ENCODE results near the gene MARCHF7.
"Not testable (repeated sequence)": the region's sequence is repeated elsewhere in the genome, so short reads cannot be mapped to it uniquely, and the experiment has no call there.

The MARCHF7 gene

DNA sequence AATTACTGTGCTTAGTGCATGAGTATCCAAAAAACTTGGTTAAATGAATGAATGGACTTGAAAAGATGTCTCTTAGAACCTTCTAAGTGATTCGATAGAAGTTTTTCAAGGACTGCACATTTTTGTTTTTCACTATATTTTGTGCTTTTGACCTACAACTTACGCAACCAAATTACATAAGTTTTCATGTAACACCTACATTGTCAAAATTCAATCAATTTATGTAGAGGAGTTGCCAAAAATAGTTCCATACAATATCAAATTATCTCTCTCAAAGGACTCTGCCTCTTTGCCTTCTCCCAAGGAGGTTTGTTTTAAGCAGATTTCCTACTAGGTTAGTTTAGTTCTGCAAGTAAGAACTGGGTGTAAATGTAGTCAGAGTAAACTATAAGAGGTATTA, 10.3 kb downstream of the MARCHF7 start:
- DNase-seq: no peak

DNA sequence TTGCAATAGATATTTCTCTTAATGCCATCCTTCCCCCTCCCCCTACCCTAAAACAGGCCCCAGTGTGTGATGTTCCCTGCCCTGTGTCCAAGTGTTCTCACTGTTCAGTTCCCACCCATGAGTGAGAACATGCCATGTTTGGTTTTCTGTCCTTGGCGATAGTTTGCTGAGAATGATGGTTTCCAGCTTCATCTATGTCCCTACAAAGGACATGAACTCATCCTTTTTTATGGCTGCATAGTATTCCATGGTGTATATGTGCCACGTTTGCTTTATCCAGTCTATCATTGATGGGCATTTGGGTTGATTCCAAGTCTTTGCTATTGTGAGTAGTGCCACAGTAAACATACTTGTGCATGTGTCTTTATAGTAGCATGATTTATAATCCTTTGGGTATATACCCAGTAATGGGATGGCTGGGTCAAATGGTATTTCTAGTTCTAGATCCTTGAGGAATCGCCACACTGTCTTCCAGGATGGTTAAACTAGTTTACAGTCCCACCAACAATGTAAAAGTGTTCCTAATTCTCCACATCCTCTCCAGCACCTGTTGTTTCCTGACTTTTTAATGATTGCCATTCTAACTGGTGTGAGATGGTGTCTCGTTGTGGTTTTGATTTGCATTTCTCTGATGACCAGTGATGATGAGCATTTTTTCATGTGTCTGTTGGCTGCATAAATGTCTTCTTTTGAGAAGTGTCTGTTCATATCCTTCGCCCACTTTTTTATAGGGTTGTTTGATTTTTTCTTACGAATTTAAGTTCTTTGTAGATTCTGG, 12.7 kb downstream of the MARCHF7 start:
- DNase-seq: not testable (repeated sequence)

DNA sequence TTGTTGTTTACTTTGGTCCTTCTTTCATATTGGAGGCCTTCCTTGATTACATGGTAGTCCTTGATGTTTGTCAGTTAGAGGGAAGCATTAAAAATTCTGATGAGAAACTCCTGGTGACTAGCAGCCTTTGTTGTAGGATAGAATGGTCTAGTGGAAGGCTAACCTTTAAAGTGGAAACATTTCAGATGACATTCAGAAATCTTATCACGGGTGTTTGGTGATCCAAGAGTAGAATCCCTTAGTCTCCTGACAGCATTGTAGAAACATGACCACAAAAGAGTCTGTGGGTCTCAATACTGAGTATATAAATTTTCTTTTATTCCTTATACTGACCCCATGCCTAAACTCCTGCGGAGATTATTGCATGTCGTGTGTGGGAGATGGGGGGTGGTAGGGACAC, 13.4 kb downstream of the MARCHF7 start:
- no peak for DNase-seq

DNA sequence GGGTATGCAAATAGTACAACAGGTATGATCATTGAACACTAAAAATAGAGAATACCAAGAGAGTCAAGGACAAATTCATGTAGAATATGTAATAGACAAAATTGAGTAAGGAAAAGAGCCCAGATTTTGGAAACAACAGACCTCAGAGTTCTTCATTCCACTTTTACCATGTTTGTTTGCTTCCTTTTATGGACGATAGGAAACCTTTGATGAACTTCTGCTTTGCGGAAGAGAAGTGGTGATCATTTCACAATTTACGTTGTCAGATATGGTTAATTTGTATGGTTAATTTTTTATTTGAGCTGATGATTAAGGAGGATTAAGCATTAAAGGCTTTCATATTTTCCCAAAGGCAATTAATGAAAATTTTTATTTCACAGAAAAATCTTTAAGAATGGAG, 16.3 kb downstream of the MARCHF7 start:
- no peak for DNase-seq

DNA sequence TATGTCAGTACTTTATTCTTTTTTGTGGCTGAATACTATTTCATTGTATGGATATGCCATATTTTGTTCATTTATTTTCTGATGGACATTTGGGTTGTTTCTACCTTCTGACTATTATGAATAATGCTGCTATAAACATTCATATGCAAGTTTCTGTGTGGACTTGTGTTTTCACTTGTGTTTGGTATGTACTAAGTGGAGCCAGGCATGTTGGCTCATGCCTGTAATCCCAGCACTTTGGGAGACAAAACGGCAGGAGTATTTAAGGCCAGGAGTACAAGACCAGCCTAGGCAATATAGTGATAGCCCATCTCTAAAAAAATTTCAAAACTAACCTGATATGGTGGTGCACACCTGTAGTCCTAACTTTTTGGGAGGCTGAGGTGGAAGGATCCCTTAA, 23.3 kb downstream of the MARCHF7 start:
- no peak for DNase-seq

DNA sequence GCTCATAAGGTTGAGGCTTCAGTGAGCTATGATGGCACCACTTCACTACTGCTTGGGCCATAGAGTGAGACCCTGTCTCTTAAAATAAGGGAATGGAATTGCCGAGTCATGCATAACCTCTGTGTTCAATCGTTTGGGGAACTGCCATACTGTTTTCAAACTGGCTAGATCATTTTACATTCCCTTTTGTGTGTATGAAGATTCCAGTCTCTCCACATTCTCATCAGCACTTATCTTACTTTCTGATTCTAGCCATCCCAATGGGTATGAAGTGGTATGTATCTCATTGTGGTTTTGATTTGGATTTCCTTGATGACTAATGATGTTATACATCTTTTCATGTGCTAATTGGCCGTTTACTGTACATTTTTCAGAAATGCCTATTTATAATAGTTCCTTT, 23.7 kb downstream of the MARCHF7 start:
- DNase-seq: no peak

DNA sequence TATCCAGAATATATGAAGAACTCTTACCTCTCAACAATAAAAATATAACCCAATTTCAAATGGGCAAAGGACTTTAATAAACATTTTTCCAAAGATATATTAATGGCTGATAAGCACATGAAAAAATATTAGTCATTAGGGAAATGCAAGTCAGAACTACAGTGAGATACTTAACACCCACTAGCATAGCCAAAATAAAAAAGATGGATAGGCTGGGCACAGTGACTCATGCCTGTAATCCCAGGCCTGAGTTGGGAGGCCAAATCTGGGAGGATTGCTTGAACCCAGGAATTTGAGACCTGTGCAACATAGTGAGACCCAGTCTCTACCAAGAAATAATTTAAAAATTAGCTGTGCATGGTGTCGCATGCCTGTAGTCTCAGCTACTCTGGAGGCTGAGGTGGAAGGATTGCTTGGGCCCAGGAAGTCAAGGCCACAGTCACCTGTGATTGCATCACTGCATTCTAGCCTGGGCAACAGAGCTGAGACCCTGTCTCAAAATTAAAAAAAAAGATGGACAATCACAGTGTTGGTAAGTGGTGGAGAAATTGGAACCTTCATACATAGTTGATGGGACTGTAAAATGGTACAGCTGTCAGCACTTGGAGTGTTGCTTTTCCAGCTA, 25.1 kb downstream of the MARCHF7 start:
- DNase-seq: no peak

DNA sequence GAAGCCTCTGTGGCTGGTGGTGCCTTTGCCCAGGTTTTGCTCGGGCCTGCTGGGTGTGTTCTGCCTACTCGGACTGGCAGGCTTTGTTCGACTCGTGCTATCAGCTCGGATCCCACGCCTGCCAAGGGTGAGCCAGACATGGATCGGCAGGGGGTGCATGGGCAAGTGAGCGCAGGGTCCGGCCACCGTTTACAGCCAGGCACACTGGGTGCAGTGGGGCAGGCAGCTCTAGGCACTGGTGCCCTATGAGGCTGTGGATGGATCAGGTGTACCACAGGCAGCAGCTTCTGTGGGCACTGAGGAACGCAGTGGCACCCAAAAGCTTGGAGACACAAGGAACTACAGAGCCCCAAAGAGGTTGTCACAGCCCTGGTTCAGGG, 25.6 kb downstream of the MARCHF7 start:
- no peak for DNase-seq

DNA sequence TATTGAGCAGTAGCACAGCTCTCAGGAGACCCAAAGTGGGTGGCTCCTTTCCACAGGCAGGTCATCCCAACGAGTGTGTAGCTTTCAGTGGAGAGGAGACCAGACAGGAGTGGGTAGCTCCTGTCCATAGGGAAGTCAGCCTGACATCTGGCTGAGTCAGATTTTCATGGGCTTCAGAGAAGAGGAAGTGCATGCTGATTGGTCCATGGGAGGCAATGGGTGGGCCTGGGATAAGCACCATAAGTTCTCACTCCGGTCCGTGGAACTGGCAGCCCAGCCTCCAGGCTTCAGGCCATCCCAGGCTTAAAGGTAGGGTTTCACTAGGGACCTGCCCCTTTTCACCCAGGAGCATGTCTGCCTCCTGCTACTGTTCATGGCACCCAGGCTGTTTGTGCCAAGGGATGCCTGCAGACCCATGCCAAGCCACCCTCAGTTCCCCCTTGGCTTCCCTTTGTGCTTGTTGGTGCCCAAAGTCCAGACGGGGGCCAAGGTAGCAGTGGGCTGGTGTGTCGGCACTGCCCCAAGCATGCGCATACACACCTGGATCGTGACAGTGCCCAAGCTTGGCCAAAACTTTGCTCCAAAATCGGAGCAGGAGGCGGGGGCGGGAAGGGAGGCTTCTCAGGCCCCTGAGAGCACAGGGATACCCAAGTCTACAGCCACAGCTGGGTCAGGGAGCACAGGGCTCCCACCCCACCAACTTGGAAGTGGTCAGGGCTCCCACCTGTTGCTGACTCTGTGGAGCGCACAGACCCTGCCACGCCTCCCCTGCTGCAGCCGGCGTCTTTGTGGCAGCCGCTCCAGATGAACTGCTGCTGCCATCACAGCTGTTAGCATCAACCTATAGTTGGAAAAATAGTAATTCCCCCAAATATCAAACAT, 26.4 kb downstream of the MARCHF7 start:
- no peak for DNase-seq

DNA sequence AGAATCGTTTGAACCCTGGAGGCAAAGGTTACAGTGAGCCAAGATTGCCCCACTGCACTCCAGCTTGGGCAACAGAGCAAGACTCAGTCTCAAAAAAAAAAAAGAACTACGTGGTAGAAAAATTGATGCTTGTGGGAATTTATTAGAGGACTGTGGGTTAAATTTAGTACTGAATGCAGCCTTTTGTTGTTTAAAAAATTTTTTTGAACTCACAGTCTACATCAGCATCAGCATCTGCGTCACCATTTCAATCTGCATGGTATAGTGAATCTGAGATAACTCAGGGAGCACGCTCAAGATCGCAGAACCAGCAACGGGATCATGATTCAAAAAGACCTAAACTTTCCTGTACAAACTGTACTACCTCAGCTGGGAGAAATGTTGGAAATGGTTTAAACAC, 30.5 kb downstream of the MARCHF7 start:
- no peak for DNase-seq

DNA sequence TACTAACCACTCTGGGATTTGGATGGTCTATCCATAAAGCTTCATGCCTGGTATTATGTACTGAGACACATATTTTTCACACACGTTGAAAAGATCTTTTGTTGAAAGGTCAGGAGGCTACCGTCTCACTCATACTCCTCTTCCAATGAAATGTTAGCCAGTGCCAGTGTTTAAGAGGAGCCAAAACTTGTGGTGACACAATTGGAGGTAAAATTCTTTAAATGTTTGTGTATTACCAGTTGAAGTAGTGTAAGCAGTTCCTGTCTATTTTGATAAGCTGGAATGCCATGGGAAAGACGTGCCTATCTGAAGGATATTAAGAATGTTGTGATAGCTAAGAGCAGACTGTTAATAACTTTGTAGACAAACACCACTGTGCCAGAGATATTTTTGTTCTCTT, 32.1 kb downstream of the MARCHF7 start:
- DNase-seq: no peak

DNA sequence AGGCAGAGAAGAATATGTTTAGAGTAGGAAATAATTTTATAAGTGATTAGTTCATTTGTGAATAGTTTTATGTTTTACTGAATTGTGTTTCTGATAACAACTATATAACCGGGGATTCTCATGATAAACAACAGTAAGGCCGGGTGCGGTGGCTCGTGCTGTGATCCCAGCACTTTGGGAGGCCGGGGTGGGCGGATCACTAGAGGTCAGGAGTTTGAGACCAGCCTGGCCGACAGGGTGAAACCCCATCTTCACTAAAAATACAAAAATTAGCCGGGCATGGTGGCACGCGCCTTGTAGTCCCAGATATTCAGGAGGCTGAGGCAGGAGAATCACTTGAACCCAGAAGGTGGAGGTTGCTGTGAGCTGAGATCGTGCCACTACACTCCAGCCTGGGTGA, 32.9 kb downstream of the MARCHF7 start:
- DNase-seq: not testable (repeated sequence)

DNA sequence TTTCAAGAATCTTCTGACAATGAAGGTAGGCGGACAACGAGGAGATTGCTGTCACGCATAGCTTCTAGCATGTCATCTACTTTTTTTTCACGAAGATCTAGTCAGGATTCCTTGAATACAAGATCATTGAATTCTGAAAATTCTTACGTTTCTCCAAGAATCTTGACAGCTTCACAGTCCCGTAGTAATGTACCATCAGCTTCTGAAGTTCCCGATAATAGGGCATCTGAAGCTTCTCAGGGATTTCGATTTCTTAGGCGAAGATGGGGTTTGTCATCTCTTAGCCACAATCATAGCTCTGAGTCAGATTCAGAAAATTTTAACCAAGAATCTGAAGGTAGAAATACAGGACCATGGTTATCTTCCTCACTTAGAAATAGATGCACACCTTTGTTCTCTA, 35.8 kb downstream of the MARCHF7 start:
- DNase-seq: no peak

DNA sequence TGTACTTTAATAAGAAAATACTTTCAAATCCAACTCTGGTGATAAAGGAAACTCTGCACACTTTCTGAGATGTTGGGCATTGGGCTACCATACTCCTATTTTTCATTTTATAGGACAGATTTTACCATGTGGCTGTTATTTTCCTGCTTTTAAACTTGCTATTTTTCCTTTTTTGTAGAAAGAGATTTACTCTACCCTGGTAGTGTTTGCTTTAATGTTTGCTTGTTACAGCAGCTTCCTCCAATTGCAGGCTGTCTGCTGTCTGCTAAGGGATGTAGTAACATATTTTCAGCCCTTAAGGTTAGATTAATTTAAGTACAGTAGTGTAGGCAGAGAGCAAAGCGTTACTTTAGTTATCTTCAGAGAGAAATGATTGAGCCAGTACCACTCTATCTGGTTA, 38.6 kb downstream of the MARCHF7 start:
- no peak for DNase-seq

DNA sequence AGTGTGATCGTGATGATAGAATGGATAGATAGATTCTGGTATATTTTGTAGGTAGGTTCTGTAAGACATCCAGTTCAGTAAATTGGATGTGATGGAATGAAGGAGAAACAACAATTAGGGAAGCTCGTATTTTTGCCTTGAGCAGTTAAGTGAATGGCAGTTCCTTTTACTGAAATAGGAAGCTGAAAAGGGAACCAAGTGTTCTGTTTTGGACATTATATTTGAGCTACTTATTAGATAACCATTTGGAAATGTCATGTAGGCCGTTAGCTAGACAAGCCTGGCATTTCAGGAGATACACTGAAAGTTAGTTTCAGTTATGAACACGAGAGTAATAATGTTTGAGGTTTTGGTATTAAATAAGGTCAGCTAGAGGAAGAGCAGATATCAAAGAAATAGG, 41.5 kb downstream of the MARCHF7 start:
- no peak for DNase-seq

DNA sequence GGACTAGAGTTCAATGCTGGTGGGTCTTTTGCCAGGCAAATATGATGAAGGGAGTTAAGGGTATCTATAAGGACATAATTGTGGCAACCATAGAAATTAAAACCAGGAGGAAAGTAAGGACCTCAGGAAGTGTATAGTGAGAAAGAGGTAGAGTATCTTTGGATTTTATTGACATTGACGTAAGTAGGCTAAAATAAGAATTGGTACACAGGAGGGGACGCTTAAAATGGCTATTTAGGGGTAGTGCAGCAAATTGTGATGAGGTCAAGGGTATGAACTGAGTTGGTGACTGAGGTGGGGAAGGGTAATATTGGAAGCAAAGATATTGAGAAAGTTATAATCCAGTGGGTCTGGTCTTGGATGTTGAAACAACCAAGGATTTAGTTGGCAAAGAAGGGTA, 42.7 kb downstream of the MARCHF7 start:
- DNase-seq: no peak

DNA sequence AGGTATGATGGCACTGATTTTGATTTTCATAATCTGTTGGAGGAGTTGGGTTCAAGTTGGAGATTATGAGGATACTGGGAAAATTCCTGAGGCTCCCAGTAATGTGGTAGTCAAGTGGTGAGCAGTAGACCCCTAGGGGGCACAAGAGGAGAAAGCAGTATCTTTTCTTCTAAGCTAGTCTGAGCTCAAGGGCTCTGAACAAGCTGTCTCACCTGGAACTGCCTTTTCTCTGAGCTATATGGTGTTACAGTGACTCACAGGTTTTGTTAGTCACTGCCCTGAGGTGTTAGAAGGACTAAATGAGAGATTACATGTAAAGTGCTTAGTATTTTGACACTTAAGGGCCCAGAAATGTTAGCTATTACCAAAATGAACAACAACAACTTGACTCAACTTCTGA, 43.5 kb downstream of the MARCHF7 start:
- no peak for DNase-seq

DNA sequence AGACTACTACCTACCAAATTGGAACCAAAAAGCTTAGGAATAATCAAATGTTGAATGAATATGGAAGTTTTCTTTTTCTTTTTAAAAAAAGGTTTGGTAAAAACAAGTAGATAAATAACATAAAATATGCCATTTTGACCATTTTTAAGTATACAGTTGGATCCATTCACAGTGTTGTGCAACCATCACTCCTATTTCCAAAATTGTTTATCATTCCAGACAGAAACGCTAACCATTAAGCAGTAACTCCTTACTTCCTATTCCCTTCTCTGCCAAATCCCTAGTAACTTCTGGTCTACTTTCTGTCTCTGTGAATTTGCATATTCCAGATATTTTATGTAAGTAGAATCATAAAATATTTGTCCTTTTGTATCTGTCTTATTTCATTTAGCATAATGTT, 45.9 kb downstream of the MARCHF7 start:
- no peak for DNase-seq

DNA sequence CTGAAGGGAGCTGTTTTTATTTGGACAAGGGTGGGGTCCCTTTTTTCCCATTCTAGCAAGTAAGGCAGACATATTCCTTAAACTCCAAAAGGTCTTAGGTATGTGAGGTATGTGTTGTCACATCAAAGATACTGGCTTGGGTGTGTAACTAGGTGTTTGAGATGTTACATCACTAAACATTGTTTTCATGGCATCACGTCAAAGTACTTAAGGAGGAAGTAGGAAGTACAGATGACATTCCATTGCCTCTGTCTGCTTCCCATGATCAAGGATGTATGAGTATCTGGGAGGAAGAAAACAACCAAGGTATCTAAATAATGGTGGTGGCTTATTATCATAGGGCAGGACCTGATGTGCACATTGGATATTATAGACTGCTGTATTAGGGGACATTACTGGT, 46.4 kb downstream of the MARCHF7 start:
- no peak for DNase-seq

DNA sequence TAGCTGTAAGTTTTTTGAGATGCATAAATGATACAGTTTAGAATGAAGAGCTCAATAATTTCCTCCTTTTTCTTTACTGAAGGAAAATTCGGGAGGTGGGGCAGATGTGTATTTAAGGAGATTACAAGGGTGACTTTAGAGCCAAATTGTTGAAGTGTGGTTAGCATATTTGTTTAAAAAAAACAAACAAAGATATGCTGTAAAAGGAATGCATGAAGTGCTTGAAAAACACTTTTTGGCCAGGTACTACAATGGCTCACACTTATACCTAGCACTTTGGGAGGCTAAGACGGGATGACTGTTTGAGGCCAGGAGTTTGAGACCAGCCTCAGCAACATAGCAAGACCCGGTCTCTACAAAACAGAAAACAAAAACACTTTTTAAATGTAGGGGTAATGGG, 47.3 kb downstream of the MARCHF7 start:
- no peak for DNase-seq

DNA sequence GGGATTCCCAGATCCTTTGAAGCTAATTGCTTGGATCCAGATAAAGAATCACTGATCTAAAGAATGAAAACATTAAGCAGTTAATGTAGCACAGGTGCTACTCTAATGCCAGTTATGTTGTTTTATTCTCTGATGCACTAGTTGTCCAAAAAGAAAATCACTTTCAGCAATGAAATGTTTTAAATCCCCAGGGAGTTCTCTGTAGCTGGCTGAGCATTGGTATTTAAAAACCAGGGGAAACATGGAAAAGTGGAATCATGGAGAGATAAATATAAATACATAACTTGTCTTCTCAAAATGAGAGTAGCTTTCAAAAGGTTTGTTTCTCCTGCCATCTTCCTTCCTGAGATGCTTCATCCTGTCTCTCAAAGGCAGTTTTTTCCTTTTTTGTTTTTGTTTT, 48.0 kb downstream of the MARCHF7 start:
- DNase-seq: no peak

DNA sequence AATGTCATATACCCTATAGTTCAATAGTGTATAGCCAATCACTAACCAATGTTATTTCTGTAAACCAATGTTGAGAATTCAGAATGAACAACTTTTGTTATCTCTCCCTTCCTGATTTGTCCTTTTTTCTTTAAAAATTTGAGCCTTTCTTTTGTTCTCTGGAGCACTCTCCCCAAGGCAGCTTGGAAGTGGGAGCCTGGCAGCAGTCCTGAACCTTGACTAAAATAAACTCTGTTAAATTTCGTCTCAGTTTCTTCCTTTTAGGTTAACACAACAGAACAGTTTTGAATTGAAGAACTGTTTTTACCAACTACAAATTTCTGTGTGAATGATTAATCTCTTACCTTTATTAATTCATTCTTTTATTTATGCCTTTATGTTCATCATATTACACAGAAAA, 49.8 kb downstream of the MARCHF7 start:
- DNase-seq: no peak

Data from stimulated activated naive CD4-positive, alpha-beta T cell treated with Interleukin-2 at 50 U/mL for 16 hours (primary cell).